ENCODE measurements around the gene SOS1.

GRCh38 chr2:39095624-39096023 is 25.2 kb downstream of the SOS1 start:
- TF ChIP-seq POLR2A (IDR thresholded peaks at IDR 0.05) (no peak), CTCF (IDR thresholded peaks at IDR 0.05) (no peak)

Measured in uterus (tissue), 2 donors.